K562 (cell line): ENCODE data around the gene UNC45A. TPM values are rescaled to one million over a fixed set of nuclear protein-coding genes. Genes with fewer than 3 reads are reported as not detected.

Source experiments
- CREB1 ChIP-seq, 2 experiments: sonication (generic) in 1 of 2; formaldehyde crosslinking in 1 of 2; IDR thresholded peaks; 2 replicates each; pipeline versions ENCODE4 v1.6.1 to v1.8.0; 2012 to 2022; ENCODE audit warnings: inconsistent platforms in 1 of 2, mild to moderate bottlenecking in 1 of 2, missing genetic modification reagents in 1 of 2, moderate library complexity in 1 of 2
- CTBP1 ChIP-seq: fragments of 450-650 bp; IDR thresholded peaks from 2 replicates; pipeline ENCODE4 v1.6.1; 2016; ENCODE audit warnings: borderline replicate concordance
- HDAC2 ChIP-seq: fragments of 450-650 bp; IDR thresholded peaks from 2 replicates; pipeline ENCODE4 v1.6.1; 2016; ENCODE audit warnings: mild to moderate bottlenecking
- KLF16 ChIP-seq: IDR thresholded peaks from 2 replicates; pipeline ENCODE4 v1.6.1; 2016; ENCODE audit warnings: antibody characterized with exemption
- MBD2 ChIP-seq: sonication (generic); IDR thresholded peaks from 2 replicates; pipeline ENCODE4 v1.6.1; 2016; ENCODE audit warnings: low read depth, borderline replicate concordance
- MYBL2 ChIP-seq, 2 experiments: fragments of 450-650 bp in 1 of 2; sonication (generic) in 1 of 2; formaldehyde crosslinking in 1 of 2; IDR thresholded peaks; 2 replicates each; pipeline versions ENCODE4 v1.6.1 to v1.8.1; 2017 to 2022; ENCODE audit warnings: borderline replicate concordance in 1 of 2, inconsistent platforms in 1 of 2, low read depth in 1 of 2, mild to moderate bottlenecking in 1 of 2, missing genetic modification reagents in 1 of 2, moderate library complexity in 1 of 2
- NRF1 ChIP-seq, 2 experiments: fragments of 450-650 bp; IDR thresholded peaks in 1 of 2; conservative IDR thresholded peaks in 1 of 2; 2 replicates each; pipeline ENCODE4 v1.6.1; 2014; ENCODE audit warnings: mild to moderate bottlenecking in 2 of 2
- PCBP2 ChIP-seq: fragments of 200-400 bp; formaldehyde crosslinking; IDR thresholded peaks from 2 replicates; pipeline ENCODE4 v1.6.1; 2018; ENCODE audit warnings: low read length, low read depth, mild to moderate bottlenecking, moderate library complexity; ENCODE audit not compliant: poor library complexity, severe bottlenecking
- TEAD4 ChIP-seq, 2 experiments: sonication (generic) in 1 of 2; formaldehyde crosslinking in 1 of 2; IDR thresholded peaks; 2 replicates each; pipeline versions ENCODE4 v1.6.1 to v1.8.0; 2012 to 2022; ENCODE audit warnings: borderline replicate concordance in 1 of 2, inconsistent platforms in 1 of 2, low read length in 1 of 2, mild to moderate bottlenecking in 1 of 2, missing genetic modification reagents in 1 of 2
- TFAP4 ChIP-seq: sonication (generic); formaldehyde crosslinking; IDR thresholded peaks from 2 replicates; pipeline ENCODE4 v1.8.0; 2022; ENCODE audit warnings: missing genetic modification reagents, mild to moderate bottlenecking, moderate library complexity, borderline replicate concordance
- polyA plus RNA-seq, 8 experiments: library from polyadenylated mRNA; depleted of rRNA in 4 of 8; stranded (reverse) in 5 of 8; unstranded in 3 of 8; fragments of >200 nt; fragmentation: Nextera tagmentation in 2 of 8; fragmentation: Illumina TruSeq in 1 of 8; extraction: Ambion mirVana in 2 of 8; extraction: Trizol in 1 of 8; gene quantifications; 2 replicates each; pipeline versions ENCODE4 v1.2.1 to v1.2.3, GENCODE V29; 2011 to 2014; ENCODE audit warnings: inconsistent platforms in 1 of 8, missing spikeins in 1 of 8
- total RNA-seq, 7 experiments: library from RNA; depleted of rRNA in 6 of 7; stranded (reverse); fragments of >200 nt in 6 of 7; fragmentation: Illumina TruSeq in 2 of 7; extraction: Trizol in 2 of 7; gene quantifications; 2 replicates each; pipeline versions ENCODE4 v1.2.1 to v1.2.3, GENCODE V29; 2011 to 2021; ENCODE audit warnings: low replicate concordance in 1 of 7

The UNC45A gene
- total and polyA plus RNA-seq, 9 of the 15 experiments (the other 6 are each of a cell fraction or from before 2014, with no cell fraction given), result 22.4 to 79.3 (median 43.7) TPM

- TF ChIP-seq PCBP2, result no peak
- TF ChIP-seq TEAD4 (IDR thresholded peaks at IDR 0.05; ENCODE audit: low read length), result 0 out of 2 replicates have a peak, but pooled peaks have one; percentile 38
- peak; percentile 76; the same call in 1 of the 2 replicates for TF ChIP-seq TEAD4 (CRISPR knock-in tag; IDR thresholded peaks at IDR 0.05; ENCODE audit: borderline replicate concordance)
- TF ChIP-seq NRF1 (conservative IDR thresholded peaks at IDR 0.05 in 1 of 2, IDR thresholded peaks at IDR 0.05 in 1 of 2), result peak; percentile 58 to 64
- TF ChIP-seq CREB1 (IDR thresholded peaks at IDR 0.05), result no peak
- no peak for TF ChIP-seq CREB1 (CRISPR knock-in tag; IDR thresholded peaks at IDR 0.05)
- TF ChIP-seq CTBP1, result peak; percentile 71; the same call in 1 of the 2 replicates
- no peak for TF ChIP-seq MBD2
- peak; percentile 94 for TF ChIP-seq TFAP4 (CRISPR knock-in tag)
- TF ChIP-seq HDAC2, result peak; percentile 73; the same call in 1 of the 2 replicates
- peak; percentile 72 for TF ChIP-seq MYBL2 (IDR thresholded peaks at IDR 0.05; ENCODE audit: low read depth)
- TF ChIP-seq MYBL2 (CRISPR knock-in tag; IDR thresholded peaks at IDR 0.05; ENCODE audit: borderline replicate concordance), result no peak
- 0 out of 2 replicates have a peak, but pooled peaks have one; percentile 32 for TF ChIP-seq KLF16
- TF ChIP-seq, all 486 proteins: peak for 91
Measured at GRCh38 chr15:90915808-90916440, 19.2 kb upstream of the UNC45A start (continued).
